Activated naive CD4-positive, alpha-beta T cell treated with anti-CD3 and anti-CD28 coated beads, Interleukin-2, amount 50 U/mL, for 16 hours (primary cell): ENCODE results near the gene TTC28.

Experiments used
- DNase-seq: peaks from one replicate; pipeline ENCODE4 v3.0.0-alpha.2; 2020

TTC28 gene

DNA sequence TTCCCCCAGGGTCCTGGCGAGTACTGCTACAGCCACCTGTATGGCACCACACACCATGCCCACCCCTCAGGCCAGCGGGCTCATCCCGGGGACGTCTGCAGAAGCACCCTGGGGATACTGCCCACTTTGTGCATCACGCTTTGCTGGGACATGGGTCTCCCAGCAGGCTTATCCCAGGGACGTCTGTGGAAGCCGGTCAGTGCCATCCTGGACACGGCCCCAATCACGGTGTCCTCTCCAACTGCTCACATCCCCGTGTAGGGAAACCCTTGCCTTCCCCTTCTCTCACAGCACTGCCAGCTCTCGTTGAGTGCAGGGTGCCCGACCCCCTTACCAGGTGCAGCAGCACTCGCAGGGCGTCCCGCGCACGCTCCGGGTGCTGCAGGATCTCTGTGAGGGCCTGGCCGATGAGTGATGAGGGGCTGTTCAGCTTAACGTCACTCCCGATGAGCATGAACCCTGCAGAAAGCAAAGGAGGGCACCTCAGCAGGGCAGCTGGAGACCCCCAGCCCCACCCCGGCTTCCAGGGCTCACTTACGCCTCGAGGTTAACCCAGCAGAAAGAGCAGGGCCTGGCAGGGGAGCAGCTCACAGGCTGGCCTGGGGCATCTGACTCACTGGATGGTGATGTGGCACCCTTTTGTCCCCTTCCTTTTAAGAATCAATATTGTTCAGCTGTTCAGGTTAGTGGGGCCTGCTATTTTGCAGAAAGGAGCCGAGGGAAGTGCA lies 683.7 kb downstream of the TTC28 start:
- DNase-seq = no peak

DNA sequence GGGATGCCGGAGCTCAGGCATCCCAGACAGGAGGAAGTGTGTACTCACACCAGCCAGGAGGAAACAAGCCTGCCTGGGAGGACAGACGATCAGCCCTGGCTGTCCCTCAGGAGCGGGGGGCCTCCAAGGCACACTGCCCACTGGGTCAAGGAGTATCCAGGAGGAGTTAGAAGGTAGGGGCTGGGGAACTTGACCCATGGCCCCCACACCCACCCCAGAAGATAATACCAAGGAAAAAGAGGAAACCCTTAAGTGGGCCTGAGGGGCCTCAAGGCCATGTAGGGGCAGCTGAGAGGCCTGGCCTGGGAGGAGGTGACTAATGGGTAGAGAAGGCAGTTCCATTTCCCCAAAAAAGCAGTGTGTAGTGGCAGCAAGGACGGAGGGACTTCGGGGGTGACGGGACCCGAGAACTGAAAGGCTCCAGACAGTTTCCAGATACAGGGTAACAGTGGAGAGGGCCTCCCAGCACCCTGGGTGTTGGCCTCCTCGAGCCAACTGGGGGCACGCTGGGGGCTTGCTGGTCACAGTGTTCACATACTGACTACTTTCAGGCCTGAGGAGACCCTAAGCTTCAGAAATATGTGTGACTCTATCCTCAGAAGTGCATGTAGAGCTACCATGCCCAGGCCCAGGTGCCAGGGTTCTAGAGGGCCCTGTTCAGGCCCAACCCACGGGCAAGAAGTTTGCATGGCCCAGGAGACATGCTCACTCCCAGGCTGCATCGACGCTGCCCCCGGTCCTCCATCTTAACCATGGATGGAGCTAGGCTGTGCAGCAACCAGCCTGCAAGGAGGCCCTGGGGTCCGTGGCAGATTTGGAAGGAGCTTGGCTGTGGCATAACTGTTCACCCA lies 684.9 kb downstream of the TTC28 start:
- DNase-seq = no peak

DNA sequence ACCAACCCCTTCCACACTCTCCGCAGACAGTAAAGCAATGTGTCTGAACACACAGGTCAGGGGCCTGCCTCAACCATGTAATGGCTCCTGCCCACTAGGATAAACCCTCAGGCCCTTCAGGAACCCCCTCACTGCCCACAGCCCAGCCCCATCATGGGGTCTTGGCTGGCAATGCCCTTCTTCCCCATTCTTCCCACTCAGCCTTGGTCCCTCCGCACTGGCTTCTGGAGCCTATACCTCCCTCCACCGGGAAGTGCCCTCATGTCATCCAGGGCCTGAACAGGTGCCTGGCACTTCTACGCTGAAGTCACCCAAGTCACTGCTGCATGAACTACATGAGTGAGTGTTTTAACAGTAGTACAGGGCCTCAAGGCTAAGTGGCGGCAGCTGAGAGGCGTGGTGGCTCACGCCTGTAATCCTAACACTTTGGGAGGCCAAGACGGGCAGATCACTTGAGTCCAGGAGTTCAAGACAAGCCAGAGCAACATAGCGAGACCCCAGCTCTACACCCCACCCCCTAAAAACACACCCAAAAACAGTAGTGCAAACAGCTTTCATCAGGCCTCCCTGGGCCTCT lies 685.8 kb downstream of the TTC28 start:
- DNase-seq = no peak

DNA sequence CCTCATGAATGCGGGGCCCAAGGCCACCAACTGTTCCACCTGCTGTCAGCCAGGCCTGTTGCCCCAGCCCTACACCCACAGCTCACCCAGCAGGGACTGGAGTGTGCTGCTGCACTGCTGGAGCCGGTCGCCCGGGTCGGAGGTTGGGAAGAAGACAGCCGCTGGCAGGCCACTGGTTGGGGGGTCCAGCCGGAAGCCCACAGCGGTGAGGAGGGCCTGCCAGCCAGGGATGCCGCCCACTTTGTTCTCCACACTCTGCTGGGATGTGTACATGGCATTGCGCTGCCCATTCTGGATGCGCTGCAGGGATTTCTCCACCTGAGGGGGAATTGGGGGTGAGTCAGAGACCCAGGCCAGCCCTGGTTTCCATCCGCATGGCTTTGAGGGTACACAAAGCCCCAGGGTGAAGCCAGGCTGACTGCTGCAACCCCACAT lies 686.4 kb downstream of the TTC28 start:
- no peak for DNase-seq

DNA sequence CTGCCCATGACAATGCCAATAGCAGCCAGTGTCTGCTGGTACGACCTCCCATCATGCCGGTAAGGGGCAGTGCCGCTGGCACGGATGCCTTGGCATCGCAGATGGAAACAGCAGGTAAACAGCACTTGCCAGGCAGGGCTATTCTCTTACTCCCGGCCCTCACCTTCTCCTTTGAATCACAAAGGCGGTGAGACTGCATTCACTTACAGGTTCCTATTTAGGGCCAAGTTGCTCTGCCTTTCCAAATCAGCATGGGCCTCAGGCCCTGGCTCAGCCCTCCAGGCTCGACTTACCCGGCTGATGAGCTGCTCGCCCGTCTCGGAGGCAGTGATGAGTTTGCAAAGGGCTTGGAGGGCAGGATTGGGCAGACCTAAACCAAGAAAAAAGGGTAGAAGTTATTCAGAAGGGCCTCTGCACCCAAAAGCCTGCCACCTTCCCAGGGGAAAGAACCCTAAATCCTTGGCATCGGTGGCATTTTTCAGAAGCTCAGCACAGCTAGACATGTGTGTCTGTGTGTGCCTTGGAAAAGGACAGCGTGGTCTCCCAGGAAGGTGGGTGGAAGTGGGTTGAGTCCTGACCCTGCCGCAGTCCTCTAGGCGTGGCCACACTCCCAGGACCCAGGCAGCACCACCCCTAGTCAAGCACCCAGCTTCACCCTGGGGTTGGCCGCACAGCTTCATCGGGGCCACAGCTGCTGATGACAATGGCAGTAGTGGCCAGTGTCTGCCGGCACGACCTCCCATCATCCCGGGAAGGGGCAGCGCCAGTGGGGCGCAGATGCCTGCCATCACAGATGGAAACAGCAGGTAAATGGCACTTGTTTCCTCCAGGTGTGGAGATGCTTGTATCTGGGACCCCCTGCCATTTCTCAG lies 687.1 kb downstream of the TTC28 start:
- DNase-seq = no peak

DNA sequence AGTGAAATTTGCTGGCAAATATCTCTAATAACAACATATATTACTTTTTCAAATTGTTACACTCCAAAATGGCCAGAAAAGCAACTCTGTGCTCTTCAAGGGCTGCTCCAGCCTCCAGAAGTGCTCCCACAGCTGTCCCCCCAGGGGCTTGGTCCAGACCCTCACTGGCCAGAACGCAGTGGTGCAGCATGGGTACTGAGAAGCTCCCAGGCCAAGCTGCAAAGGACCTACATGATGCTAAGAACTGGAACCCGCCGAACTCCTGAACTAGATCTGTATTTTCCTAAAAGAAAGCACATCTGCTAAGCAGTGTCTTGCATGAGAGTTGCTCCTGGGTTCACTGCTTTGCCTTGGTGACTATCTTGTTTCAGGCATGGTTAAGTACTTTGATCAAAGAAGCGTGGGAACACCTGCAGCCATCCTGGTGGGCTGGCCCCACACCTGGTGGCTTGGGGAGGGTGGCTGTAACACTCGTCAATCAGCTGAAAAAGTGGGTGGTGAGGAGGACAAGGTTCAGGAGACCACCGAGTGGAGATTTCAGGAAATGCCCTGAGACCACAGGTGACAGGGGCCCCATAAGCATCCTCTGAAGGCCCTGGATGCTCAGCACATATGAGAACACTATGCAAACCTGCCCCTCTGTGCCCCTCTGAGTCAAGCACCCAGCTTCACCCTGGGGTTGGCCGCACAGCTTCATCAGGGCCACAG lies 687.9 kb downstream of the TTC28 start:
- DNase-seq = no peak

DNA sequence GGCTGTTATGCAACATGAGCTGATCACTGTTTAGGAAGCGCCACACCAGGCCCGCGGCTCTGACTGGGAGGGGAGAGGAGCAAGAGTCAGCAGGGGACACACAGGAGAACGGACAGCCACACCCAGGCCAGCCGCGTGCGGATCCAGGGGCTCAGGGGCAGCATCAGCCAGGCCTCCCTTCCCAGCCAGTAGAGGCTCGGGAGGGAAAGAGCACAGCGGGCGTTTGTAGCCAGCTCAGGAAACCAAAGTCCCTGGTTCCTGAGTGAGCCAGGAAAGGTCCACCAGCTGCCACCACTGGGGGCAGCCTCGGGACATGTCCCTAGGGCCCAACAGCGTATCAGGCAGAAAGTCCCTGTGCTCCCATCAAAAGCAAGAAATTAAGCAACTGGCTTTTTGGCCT lies 688.8 kb downstream of the TTC28 start:
- DNase-seq = no peak

DNA sequence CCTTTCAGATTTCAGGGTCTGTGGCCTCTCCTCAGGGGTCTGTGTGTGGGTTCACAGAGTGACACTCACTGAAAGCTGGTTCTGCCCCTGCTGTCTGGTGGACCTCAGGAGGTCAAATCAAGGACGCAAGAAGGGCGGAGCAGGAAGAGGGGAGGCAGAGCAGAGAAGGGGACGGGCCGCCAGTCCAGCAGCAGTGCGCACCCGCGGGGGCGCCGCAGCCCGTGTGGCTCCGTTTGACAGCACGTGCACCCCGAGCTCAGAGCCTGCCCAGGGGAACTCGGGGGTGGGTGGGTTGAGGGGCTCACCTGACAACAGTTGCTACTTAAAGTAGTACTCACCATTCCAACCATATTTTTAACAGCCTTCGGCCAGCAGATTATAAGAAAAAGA lies 689.2 kb downstream of the TTC28 start:
- no peak for DNase-seq

DNA sequence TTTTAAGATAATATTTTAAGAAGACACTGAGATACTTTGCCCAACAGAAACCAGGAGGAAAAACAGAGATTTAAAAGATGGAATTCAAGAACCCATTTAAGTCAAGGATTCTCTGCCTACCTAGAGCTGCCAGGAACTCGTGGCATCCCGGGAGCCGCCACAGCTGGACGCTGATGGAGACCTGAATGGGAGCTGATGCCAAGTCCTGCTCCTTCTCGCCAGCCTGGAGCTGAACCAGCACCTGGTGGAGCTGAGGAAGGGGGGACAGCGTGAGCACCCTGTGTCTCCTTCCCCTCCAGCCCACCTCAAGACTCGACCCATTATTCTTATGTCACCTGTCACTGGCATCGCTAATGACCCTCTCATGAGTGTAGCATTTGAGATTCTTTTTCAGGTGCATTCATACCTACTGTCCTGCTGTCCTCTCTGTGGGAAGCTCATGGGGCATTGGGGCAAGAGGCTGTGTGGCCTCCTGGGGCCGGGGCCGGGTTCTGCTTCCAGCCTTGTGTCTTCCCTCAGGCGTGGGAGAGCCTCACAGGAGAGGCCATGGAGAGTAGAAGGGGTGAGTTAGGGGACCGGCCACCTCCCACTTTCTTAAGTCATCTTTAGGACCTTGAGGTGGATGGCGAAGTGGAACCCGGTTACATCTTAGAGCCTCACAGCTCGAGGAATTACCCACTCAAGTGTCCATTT lies 689.7 kb downstream of the TTC28 start:
- no peak for DNase-seq

DNA sequence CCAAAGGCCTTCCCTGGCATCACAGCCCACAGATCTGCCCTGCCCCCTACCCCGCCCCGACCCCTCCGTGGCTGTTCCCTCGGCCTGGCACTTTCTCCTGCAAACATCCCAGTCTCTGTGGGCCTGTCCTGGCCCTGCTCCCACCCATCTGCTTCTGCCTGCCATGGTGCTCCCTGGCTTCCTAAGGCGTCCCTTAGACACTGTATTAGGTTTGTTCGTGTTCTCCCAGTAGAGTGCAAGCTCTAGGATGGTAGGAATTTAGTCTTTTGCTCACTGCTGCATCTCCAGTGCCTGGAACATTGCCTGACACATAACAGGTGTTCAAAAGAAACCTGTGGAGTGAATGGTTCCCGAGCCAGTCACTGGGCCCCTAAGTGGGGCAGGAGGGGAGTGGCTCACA lies 690.9 kb downstream of the TTC28 start:
- no peak for DNase-seq

DNA sequence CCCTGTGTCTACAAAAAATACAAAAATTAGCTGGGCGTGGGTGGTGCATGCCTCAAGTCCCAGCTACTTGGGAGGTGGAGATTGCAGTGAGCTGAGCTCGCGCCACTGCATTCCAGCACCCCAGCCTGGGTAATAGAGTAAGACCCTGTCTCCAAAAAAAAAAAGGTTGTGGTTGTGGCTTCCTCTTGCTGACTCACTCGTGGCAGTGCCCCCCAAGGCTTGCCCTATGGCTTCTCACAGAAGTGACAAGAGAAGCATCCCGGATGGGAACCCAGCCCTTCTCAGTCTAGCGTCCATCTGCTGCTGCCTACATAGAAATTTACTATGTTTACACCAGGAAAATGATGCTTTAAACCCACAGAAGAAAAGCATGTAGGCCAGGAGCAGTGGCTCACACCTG lies 692.1 kb downstream of the TTC28 start:
- DNase-seq = no peak

DNA sequence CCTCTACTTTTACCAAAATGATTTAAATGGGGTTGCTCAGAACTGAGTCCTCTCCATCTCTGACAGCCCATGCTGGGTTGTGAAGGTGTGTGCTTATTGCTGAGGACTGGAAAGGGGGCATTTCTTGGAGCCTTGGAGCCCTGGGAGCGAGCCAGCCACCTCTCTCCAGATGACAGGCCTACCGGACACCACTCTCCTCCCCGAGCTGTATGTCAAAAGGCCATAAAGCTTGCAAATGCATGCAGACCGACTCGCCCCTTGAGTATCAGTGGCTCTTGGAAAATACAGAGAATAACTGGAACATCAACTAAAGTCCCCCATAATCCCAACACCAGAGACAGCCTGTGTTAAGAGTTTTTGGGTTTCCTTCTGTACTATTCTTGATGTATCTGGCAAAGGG lies 692.7 kb downstream of the TTC28 start:
- DNase-seq = no peak

DNA sequence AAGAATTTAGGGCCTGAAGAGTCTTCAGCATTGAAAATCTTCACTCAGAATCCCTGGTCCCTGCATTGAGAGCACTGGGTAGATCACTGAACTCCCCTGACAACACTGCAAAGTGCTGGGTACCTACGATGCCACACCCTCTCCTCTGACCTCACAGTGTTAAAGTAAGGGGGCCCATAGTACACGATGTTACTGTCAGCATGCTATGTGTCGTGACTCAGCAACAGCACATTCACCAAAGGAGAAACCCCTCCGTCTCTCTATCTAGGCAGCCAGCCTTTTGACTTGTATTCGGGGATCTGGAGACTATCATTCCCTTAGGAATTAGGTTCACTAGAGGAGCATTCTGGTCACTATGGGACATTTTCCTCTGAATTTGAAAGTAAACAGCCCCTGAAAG lies 693.2 kb downstream of the TTC28 start:
- no peak for DNase-seq

DNA sequence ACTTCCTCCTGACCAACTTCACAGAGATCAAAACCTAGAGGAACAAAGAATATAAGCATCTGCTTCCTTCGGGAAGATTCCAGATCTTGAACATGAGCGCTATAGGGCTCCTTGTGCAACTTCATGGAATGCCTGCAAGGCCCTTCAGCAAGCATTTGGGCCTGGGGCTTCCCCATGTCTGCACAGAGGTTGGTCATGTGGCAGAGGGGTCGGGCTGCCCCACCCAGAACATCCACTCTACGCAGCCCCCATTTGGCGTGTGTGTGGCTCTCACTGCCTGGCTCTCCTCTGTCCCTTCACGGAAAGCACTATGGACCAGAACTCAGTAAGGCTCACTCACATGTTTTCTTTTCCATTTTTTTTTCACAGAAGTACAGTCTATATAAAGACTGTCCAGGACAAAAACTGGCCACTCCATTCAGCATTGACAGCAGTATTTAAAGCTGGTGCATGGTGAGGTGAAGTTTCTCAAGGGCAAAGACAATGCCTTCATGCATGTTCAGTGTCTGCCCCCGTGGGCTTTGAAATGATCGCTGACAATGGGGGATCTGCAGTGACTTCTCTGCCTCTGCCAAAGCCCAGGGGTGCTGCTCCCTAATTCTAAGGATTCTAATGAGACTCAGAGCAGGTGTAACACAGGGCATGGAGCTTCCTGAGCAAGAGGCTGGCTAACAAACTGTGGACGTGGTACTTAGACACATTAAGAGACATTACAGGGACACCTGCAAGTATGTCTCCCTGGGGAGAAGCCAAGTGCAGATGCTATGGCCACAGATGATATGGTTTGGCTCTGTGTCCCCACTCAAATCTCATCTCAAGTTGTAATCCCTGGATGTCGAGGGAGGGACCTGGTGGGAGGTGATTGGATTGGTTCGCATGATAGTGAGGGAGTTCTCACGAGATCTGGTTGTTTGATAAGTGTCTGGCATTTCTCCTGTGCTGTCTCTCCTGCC lies 694.0 kb downstream of the TTC28 start:
- no peak for DNase-seq

DNA sequence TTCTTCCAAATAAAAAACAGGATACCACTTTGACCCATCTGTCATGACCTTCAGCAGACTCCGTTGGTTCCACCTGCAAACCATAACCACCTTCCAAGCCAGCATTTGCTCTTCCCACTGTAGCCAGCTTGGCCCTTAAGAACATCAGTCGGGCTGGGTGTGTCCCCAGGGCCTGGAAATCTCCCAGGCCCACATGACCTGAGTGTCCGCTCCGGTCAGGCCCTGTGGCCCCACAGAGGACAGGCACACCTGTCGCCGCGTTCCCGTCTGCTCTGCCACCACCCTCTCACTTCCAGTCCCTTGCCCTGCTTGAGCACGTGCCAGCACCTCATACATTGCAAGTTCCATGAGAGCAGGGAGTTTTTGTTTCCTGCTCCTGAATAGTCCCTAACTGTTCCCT lies 694.9 kb downstream of the TTC28 start:
- no peak for DNase-seq

DNA sequence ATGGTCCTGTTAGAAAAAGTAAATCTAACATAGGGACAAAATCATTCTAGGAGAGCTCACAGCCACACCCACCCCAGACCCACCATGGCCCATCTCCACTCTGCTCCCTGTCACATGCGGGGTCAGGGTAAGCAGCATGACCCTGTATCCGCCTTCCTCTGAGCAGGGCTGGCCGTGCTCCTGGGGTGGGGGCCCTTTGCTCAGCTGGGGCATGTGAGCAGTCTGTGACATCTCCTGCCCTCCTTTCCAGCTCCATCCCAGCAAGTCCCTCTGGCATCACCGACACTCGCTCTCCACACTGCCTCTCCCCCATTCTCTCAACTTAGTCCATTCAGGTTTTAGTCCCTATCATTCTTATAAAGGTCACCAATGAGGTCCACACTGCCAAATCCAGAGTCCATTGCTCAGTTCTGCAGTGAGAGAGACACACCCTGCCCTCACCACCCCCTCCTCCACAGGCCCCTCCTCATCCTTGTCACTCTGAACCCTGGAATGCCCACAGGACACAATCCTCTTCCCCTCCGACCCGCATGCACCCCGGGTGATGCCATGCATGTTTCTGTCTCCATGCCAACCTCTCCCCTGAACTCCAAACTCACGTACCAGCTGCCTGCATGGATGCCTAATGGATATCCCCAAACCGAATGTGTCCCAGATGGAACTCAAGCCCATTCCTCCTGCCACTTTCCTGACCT lies 695.5 kb downstream of the TTC28 start:
- DNase-seq = no peak

DNA sequence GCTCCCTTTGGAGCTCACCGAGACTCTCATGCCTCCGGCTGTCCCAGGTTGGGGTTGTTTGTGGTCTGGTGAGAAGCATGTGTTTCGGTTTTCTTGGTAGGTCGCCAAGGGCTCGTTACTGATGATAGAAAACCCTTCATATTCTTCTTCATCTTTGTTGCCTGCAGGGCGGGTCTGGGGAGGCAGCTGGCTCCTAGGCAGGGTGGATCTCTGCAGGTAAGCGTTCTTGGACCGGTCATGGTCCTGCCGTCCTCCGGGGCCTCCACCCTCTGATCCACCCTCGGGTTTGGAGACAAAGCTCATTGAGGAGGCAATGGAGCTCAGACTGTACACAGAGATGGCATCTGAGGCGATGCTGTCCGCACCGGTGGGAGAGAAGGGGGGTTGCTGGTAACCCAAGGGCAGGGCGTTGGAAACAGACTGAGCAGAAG lies 696.3 kb downstream of the TTC28 start:
- DNase-seq = no peak

DNA sequence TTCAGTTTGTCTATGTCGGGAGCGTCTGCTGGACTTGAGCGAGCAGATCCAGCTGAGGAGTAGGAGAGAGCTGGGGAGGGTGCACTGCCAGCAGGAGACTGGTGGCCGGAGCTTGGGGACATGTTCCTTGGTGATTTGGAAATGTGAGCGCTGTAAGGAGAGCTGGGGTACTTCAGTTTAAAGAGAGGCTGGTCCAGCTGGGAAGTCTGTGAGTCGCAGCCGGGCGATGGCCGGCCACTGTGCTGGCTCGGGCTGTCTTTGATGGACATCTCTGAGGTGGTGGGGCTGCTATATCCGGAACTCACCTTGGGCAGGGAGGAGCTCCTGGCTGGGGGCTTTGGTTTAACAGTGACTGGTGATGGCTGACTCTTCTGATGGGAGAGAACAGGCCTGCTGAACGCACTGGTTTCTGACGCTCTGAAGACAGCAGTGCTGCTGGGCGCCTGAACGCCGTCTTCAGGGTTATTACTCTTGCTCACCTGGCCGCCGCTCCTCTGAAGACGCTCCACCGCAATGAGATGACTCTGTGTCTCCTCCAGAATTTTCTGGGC lies 696.9 kb downstream of the TTC28 start:
- DNase-seq = no peak

DNA sequence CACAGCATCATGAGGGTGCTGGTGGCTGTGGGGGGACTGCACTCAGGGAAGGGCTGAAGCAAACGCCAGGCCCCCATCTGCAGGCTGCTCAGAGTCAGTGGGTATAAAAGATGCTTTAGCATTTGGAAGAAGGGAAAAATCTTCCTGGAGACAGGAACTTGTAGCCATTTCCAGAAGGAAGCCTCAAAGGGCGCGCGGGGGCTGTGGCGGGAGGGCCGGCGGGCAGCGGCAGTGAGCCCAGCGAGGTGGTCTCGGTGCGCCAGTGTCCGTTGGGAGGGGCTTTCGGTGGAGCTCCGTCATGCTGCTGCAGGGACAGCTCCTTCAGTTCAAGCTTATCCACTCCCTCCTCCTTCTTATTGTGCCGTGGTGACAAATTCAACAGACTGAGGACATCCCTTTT lies 697.5 kb downstream of the TTC28 start:
- no peak for DNase-seq
